Activated CD8-positive, alpha-beta T cell treated with anti-CD3 and anti-CD28 coated beads, Interleukin-2, amount 10 ng/mL, durations not matched to agents 7 days and 5 days (primary cell): ENCODE data around the gene JMJD1C. TPM values are rescaled to one million over a fixed set of nuclear protein-coding genes. Genes with fewer than 3 reads are reported as not detected.

ENCODE experiments used
- ATAC-seq: fragments of 150-1000 bp; cut with Tn5 transposase; one replicate; pipeline ENCODE4 v1.10.0; 2021; ENCODE audit warnings: moderate library complexity
- CTCF ChIA-PET: fragments of 350-600 bp; sonication (Branson Sonifier 250); formaldehyde crosslinking; loops from one replicate; lab custom pipeline; 2021; ENCODE audit warnings: antibody characterized with exemption; lab: Charles Lee
- POLR2A ChIA-PET: fragments of 350-600 bp; sonication (Branson Sonifier 250); formaldehyde crosslinking; loops from one replicate; lab custom pipeline; 2021; ENCODE audit warnings: antibody characterized with exemption; lab: Charles Lee
- DNase-seq: peaks from one replicate; pipeline ENCODE4 v3.0.0-alpha.2; 2020
- H3K27ac Mint-ChIP-seq: one replicate; pipeline ENCODE4 v1.8.0; 2021; ENCODE audit warnings: mild to moderate bottlenecking, mixed read lengths
- H3K27me3 Mint-ChIP-seq: one replicate; pipeline ENCODE4 v1.8.0; 2021; ENCODE audit warnings: low read depth, mixed read lengths
- H3K36me3 Mint-ChIP-seq: one replicate; pipeline ENCODE4 v1.8.0; 2021; ENCODE audit warnings: low read depth, mixed read lengths
- H3K4me1 Mint-ChIP-seq: one replicate; pipeline ENCODE4 v1.8.0; 2021; ENCODE audit warnings: low read depth, mixed read lengths
- H3K4me3 Mint-ChIP-seq: one replicate; pipeline ENCODE4 v1.8.0; 2021; ENCODE audit warnings: mild to moderate bottlenecking, mixed read lengths
- H3K9me3 Mint-ChIP-seq: one replicate; pipeline ENCODE4 v1.8.0; 2022; ENCODE audit warnings: mixed read lengths; ENCODE audit not compliant: insufficient read depth
- total RNA-seq, 2 experiments: library from RNA; stranded (reverse); gene quantifications; one replicate each; pipeline ENCODE4 v1.2.3, GENCODE V29; 2021

The JMJD1C gene
- total RNA-seq, 2 experiments from 2014 or later = 63.0 to 65.1 TPM

DNA sequence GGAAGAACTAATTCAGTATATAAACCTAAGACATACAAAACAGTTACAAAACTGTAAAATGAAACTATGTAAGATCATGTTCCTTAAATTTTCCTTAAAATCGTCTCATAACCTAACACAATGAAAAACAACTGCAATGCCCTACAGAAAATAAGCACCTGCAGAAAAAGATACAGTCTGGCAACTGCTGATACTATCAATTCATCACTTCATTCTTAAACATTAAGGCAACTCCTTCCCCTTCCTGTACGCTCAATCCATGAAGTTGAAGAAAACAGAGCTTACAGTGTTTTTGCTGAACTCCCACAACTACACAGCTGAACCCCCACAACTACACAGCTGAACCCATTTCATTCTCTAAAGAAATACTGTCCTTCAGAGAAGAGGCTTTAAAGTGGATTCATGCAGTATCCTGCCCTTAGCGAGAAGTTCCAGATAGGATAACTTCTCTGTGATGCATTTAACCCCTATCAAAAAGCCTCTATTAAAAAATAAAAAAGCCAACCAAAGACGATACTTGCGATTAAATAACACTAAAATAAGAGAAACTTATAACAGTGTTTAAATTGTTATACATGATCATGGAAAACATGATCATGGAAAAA lies 50.0 kb downstream of the JMJD1C start:
- ChIA-PET POLR2A (interaction anchor here (1.5 kb wide), 1 partner anchor 147 kb away, joined by 6 read pairs; no protein-coding TSS in a partner anchor), CTCF (no interaction called here)
- no peak overlapping the region for H3K27ac Mint-ChIP-seq

DNA sequence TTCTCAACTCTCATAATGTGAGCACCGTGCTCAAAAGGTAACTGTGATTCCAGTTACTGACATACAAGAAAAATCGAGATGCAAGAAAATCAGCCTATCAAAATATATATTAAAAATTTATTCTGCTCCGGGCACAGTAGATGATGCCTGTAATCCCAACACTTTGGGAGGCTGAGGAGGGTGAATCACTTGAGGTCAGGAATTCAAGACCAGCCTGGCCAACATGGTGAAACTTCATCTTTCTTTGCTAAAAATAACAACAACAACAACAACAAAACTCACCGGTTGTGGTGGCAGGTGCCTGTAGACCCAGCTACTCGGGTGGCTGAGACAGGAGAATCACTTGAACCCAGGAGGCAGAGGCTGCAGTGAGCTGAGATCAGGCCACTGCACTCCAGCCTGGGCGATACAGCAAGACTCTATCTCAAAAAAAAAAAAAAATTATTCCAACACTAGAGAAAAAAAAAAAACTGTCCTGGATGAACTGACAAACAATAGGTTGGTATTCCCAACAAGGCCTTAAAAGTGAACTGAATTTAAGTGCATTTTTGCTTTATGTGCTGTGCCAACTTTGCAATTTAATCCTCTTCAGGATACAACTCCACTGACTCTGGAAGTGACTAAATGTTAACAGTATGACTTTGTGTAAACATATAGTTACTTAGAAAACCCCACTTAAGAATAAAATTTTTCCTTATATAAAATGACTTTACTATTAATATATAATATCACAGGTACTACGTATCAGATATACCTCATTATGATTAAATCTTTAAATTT lies 51.1 kb downstream of the JMJD1C start:
- no peaks in the 10 kb centered on the region for H3K36me3 Mint-ChIP-seq
- POLR2A ChIA-PET = no interaction called here
- no peak for DNase-seq
- peaks cover 10% of the 10 kb centered on the region for H3K4me1 Mint-ChIP-seq
- H3K27me3 Mint-ChIP-seq = no peaks in the 10 kb centered on the region
- H3K4me3 Mint-ChIP-seq = no peak overlapping the region
- H3K9me3 Mint-ChIP-seq = no peaks in the 10 kb centered on the region
- no peak for ATAC-seq
- CTCF ChIA-PET = no interaction called here
- H3K27ac Mint-ChIP-seq = no peak overlapping the region

More for the DNA sequence above, 50.0 kb downstream of the JMJD1C start:
- no peaks in the 10 kb centered on the region for H3K27me3 Mint-ChIP-seq
- no peak overlapping the region for H3K4me3 Mint-ChIP-seq
- H3K4me1 Mint-ChIP-seq = peaks cover 11% of the 10 kb centered on the region
- no peaks in the 10 kb centered on the region for H3K9me3 Mint-ChIP-seq
- peaks cover 3% of the 10 kb centered on the region for H3K36me3 Mint-ChIP-seq
- DNase-seq = no peak
- ATAC-seq = no peak

DNA sequence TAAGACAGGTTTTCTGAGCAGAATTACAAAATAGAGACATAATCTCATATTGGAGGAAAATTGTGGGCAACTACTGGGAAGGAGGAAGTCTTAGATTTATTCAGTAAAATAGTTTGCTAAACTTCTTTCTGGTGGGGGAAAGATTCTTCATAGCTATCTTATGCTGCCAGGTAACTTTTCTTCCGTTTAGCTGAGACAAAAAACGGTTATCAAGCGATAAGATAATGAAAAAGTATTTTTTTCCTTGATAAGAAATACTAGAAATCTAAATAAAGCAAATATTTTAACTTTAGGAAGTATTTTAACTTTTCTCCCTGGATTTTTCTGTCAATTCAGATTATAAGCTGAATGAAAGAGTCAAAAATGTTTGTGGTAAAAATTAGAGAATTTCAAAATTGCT lies 52.3 kb downstream of the JMJD1C start:
- DNase-seq (no peak), ATAC-seq (no peak)
- POLR2A ChIA-PET = no interaction called here
- Mint-ChIP-seq H3K4me3 (no peak overlapping the region), H3K4me1 (peaks cover 10% of the 10 kb centered on the region), H3K36me3 (no peaks in the 10 kb centered on the region), H3K27me3 (no peaks in the 10 kb centered on the region), H3K9me3 (no peaks in the 10 kb centered on the region), H3K27ac (no peak overlapping the region)
- CTCF ChIA-PET = interaction anchor here (0.6 kb wide), 1 partner anchor 115 kb away, joined by 3 read pairs; no protein-coding TSS in a partner anchor

DNA sequence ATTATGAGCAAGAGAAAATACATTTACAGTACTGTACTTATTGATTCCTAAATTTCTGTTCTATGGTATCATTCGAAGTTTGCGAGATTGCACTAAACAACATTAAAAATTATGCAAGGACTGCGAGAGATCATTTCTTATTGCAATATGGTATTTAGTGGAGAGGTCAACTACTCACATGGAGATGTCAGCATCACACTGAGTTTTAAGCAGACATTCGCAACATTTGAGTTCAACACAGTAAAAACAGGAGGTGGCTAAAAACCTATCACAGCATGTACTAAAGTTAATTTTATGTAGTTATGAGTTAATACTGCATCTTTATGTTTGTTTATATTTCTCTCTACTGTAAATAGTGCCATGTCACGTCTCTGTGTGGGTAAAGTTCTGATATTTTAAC lies 53.5 kb downstream of the JMJD1C start:
- Mint-ChIP-seq H3K27me3 (no peaks in the 10 kb centered on the region), H3K36me3 (peaks cover 2% of the 10 kb centered on the region), H3K4me1 (peaks cover 10% of the 10 kb centered on the region), H3K9me3 (no peaks in the 10 kb centered on the region), H3K4me3 (no peak overlapping the region), H3K27ac (no peak overlapping the region)
- DNase-seq (no peak), ATAC-seq (no peak)
- ChIA-PET POLR2A (no interaction called here), CTCF (no interaction called here)

DNA sequence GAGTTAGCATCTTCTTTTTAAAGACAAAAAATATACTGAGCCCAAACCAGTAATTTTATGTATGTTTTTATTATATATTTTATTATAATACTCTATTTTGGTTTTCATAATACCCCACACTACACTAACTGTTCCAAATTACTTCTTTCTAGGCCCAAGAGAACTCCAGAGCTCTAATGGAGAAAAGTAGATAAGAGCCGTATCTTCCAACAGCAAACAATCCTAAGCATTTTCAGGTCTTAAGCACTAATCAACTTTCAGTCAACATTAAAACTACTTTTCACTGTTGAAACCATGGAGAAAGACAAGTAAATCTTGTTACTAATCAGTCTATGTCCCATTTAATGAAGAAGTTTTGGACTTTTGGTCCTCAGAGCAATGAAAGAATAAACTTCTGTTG lies 55.1 kb downstream of the JMJD1C start:
- Mint-ChIP-seq H3K27ac (no peak overlapping the region), H3K4me1 (peaks cover 6% of the 10 kb centered on the region), H3K27me3 (no peaks in the 10 kb centered on the region), H3K4me3 (no peak overlapping the region), H3K9me3 (no peaks in the 10 kb centered on the region), H3K36me3 (peaks cover 2% of the 10 kb centered on the region)
- ChIA-PET CTCF (no interaction called here), POLR2A (no interaction called here)
- DNase-seq (no peak), ATAC-seq (no peak)

DNA sequence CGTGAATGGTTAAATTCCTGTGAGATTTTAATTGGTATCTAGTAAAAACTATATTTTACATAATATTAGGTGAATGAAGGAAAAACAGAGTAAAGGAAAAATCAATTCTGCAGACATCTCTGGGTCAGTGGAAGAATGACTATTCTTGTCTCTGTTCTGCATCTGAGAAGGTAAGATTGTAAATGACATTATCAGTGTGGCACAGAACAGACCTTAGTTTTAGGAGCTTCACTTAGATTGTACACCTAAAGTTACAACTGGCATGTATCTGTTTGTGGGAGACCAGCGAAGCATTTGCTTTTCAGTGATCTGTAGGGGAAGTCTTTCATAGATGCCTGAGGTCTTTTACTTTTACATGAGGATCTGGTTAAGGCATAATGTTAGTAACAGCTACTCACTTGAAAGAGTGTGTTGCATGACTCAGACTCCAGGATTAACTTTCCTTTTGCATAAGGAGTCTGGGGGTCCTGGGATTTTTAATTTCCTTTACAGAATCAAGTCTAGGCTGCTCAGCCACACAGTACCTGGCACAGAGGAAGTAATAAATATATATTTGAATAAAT lies 56.2 kb downstream of the JMJD1C start:
- DNase-seq (no peak), ATAC-seq (no peak)
- POLR2A ChIA-PET = no interaction called here
- H3K4me1 Mint-ChIP-seq = peaks cover 4% of the 10 kb centered on the region
- peaks cover 2% of the 10 kb centered on the region for H3K36me3 Mint-ChIP-seq
- H3K4me3 Mint-ChIP-seq = no peak overlapping the region
- CTCF ChIA-PET = no interaction called here
- H3K9me3 Mint-ChIP-seq = no peaks in the 10 kb centered on the region
- no peaks in the 10 kb centered on the region for H3K27me3 Mint-ChIP-seq
- no peak overlapping the region for H3K27ac Mint-ChIP-seq

DNA sequence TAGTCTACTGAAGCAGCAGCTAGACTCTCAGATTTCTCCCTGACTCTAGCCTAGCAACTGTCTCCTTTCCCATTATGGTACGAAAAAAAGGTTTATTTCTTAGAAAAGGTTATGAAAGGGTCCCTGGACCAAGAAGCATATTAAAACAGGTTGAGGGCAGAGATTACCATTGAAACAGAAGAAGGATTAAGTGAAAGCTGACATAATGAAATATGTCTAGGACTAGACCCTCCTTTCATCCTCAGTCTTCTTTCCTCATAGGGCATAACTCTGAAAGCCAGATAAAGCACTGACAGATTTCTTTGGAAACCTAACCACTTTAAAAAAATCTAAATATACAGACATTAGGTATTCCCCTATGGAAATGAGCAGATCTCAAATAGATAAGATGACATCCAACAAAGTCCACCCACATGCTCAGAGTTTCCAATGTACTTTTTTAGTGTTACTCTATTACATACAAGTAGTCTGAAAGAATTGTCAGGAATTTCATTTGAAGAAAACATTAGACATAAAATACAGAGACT lies 58.6 kb downstream of the JMJD1C start:
- ChIA-PET POLR2A (no interaction called here), CTCF (no interaction called here)
- Mint-ChIP-seq H3K4me1 (peaks cover 4% of the 10 kb centered on the region), H3K27me3 (no peaks in the 10 kb centered on the region), H3K9me3 (no peaks in the 10 kb centered on the region), H3K27ac (no peak overlapping the region), H3K36me3 (peaks cover 4% of the 10 kb centered on the region), H3K4me3 (no peak overlapping the region)
- no peak for DNase-seq
- ATAC-seq = no peak

DNA sequence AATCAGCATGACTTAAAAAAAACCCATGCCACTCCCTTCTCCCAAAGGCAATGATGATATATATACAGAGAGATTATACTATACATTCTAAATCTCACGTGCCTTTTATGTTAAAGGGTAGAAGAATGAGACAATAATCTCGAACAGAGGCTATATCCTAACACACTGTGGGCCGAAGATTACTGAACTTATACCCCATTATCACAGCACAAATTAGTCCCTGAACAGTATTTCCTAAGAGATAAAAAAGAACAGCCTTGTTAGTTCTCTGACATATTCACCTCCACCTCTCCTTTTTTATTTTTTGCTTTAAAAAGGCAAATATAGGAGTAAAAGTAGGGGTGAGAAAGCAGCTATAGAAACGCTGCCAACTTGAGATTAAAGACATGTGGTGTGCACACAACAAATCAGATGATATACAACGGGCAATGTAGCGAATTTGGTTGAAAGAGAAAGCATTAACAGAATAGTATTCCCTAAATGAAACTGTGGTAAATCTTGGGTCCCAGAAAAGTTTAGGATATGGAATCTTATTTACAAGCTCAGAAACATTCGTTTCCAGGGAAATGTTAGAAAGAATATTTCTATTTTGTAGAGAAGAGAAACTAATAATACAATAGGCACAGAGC lies 69.5 kb downstream of the JMJD1C start:
- POLR2A ChIA-PET = no interaction called here
- no peaks in the 10 kb centered on the region for H3K27me3 Mint-ChIP-seq
- H3K9me3 Mint-ChIP-seq = peaks cover 4% of the 10 kb centered on the region
- CTCF ChIA-PET = no interaction called here
- DNase-seq (no peak), ATAC-seq (no peak)
- H3K36me3 Mint-ChIP-seq = peaks cover 14% of the 10 kb centered on the region
- peaks cover 19% of the 10 kb centered on the region for H3K4me1 Mint-ChIP-seq
- no peak overlapping the region for H3K4me3 Mint-ChIP-seq
- no peak overlapping the region for H3K27ac Mint-ChIP-seq

DNA sequence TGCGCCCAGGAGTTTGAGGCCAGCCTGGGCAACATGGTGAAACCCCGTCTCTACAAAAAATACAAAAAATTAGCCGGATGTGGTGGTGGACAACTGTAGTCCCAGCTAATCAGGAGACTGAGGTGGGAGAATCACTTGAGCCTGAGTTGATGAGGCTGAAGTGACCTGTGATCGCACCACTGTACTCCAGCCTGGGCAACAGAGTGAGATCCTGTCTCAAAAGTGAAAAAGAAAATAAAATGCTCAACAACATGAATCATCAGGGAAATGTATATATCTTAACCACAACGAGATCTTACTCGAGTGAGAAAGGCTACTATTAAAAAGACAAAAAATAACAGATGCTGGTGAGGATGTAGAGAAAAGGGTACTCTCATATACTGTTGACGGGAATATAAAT lies 72.7 kb downstream of the JMJD1C start:
- no peak overlapping the region for H3K27ac Mint-ChIP-seq
- POLR2A ChIA-PET = no interaction called here
- CTCF ChIA-PET = no interaction called here
- H3K4me1 Mint-ChIP-seq = peaks cover 40% of the 10 kb centered on the region
- H3K4me3 Mint-ChIP-seq = no peak overlapping the region
- H3K9me3 Mint-ChIP-seq = peaks cover 19% of the 10 kb centered on the region
- H3K36me3 Mint-ChIP-seq = peaks cover 29% of the 10 kb centered on the region
- ATAC-seq = no peak
- DNase-seq = no peak
- no peaks in the 10 kb centered on the region for H3K27me3 Mint-ChIP-seq

DNA sequence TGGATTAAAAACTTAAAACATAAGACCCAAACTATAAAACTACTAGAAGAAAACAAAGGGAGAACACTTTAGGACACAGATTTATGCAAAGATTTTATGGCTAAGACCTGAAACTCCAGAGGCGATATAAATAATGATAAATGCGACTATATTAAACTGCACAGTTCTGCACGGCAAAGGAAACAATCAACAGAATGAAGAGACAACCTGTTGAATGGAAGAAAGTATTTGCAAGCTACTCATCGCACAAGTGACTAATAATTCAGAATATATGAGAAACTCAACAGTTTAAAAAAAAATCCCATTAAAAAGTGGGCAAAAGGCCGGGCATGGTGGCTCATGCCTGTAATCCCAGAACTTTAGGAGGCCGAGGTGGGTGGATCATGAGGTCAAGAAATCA lies 73.6 kb downstream of the JMJD1C start:
- H3K36me3 Mint-ChIP-seq = peaks cover 29% of the 10 kb centered on the region
- ChIA-PET CTCF (no interaction called here), POLR2A (no interaction called here)
- peak overlapping the region; percentile 6 for H3K27ac Mint-ChIP-seq
- no peak for DNase-seq
- H3K9me3 Mint-ChIP-seq = peaks cover 19% of the 10 kb centered on the region
- no peak overlapping the region for H3K4me3 Mint-ChIP-seq
- H3K27me3 Mint-ChIP-seq = no peaks in the 10 kb centered on the region
- peaks cover 46% of the 10 kb centered on the region for H3K4me1 Mint-ChIP-seq
- no peak for ATAC-seq

DNA sequence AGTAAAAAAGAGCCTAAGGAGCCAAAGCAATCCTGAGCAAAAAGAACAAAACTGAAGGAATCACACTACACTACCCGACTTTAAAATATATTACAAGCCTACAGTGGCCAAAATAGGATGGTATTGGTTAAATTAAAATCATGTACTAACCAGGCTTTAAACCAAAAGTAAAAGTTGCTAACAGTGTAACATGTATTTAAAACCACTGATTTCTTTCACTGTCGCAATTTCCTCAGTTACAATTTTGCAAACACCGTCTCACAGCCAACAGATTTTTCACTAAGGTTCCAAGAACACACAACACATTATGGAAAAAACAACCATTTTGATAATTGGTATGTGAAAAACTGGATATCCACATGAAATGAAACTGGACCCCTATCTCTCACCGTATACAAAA lies 74.0 kb downstream of the JMJD1C start:
- POLR2A ChIA-PET = no interaction called here
- H3K4me1 Mint-ChIP-seq = peaks cover 49% of the 10 kb centered on the region
- no peak for DNase-seq
- H3K27ac Mint-ChIP-seq = peak overlapping the region; percentile 6
- H3K9me3 Mint-ChIP-seq = peaks cover 19% of the 10 kb centered on the region
- H3K27me3 Mint-ChIP-seq = no peaks in the 10 kb centered on the region
- CTCF ChIA-PET = no interaction called here
- ATAC-seq = no peak
- H3K4me3 Mint-ChIP-seq = no peak overlapping the region
- H3K36me3 Mint-ChIP-seq = peaks cover 31% of the 10 kb centered on the region

DNA sequence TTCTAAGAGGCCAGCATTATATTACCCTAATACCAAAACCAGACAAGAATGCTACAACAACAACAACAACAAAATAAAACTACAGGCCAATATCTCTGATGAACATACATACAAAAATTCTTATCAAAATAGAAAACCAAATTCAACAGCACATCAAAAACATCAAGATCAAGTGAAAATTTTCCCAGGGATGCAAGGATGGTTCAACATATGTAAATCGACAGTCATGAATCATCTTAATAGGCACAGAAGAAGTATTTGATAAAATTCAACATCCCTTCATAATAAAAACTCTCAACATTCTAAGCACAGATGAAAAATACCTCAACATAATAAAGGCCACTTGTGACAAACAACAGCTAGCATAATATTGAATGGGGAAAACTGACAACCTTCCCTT lies 75.3 kb downstream of the JMJD1C start:
- POLR2A ChIA-PET = no interaction called here
- no peak overlapping the region for H3K27ac Mint-ChIP-seq
- CTCF ChIA-PET = no interaction called here

More for the DNA sequence above, 75.3 kb downstream of the JMJD1C start:
- peaks cover 19% of the 10 kb centered on the region for H3K9me3 Mint-ChIP-seq
- peaks cover 32% of the 10 kb centered on the region for H3K36me3 Mint-ChIP-seq
- H3K4me3 Mint-ChIP-seq = no peak overlapping the region
- no peak for DNase-seq
- ATAC-seq = no peak
- no peaks in the 10 kb centered on the region for H3K27me3 Mint-ChIP-seq
- peaks cover 54% of the 10 kb centered on the region for H3K4me1 Mint-ChIP-seq
